Measurements from ENCODE around the gene NPDC1.

The NPDC1 gene

GRCh38 chr9:136990242-136990911, 55.6 kb downstream of the NPDC1 start:
- no peak for DNase-seq

Measured in hematopoietic multipotent progenitor cell treated with erythropoietin and hydrocortisone succinate and interleukin-3 and kit ligand, for 8 days (in vitro differentiated cells).